GM12878 (cell line): ENCODE results near the gene C1GALT1C1.

ENCODE experiments used
- BCL3 ChIP-seq: IDR thresholded peaks from 2 replicates; pipeline ENCODE4 v1.6.1; 2011; ENCODE audit warnings: borderline replicate concordance, low read depth, mild to moderate bottlenecking, moderate library complexity, low read length; ENCODE audit not compliant: insufficient read depth, poor library complexity, severe bottlenecking
- CTCF ChIP-seq, 3 experiments: IDR thresholded peaks in 2 of 3; conservative IDR thresholded peaks in 1 of 3; 2 replicates each; pipeline ENCODE4 v1.5.1; 2011; ENCODE audit warnings: low read depth in 3 of 3, low read length in 3 of 3, mild to moderate bottlenecking in 3 of 3, control low read depth in 2 of 3, moderate library complexity in 2 of 3, inconsistent platforms in 1 of 3, mixed read lengths in 1 of 3; ENCODE audit not compliant: control insufficient read depth in 2 of 3, insufficient read depth in 1 of 3; ENCODE audit errors: extremely low read depth in 1 of 3
- HCFC1 ChIP-seq: fragments of 150-350 bp; IDR thresholded peaks from 2 replicates; pipeline ENCODE4 v1.6.1; 2014; ENCODE audit warnings: low read length
- HDAC2 ChIP-seq: fragments of 200-600 bp; sonication (generic); IDR thresholded peaks from 2 replicates; pipeline ENCODE4 v1.6.1; 2017
- TBL1XR1 ChIP-seq: IDR thresholded peaks from 2 replicates; pipeline ENCODE4 v1.6.1; 2012; ENCODE audit warnings: low read depth, low read length, improper control_type of control experiment
- TF ChIP-seq, protein P1 (sequence below): fragments of 450-650 bp; IDR thresholded peaks from 2 replicates; pipeline ENCODE4 v1.6.1; 2017; ENCODE audit warnings: mild to moderate bottlenecking

DNA sequence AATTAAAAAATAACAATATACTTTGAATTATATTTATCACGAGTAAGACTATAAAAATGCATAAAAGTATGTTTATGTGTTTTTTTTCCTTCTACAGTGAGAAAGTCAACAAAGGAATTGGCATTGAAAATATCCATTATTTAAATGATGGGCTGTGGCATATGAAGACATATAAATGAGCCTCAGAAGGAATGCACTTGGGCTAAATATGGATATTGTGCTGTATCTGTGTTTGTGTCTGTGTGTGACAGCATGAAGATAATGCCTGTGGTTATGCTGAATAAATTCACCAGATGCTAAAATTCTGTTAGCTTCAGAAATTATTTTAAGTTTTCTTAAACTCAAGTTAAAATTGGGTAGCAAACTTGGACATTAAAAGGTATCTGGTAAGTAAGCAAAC, 17.8 kb downstream of the C1GALT1C1 start:
- TF ChIP-seq HDAC2 (no peak), TBL1XR1 (no peak), CTCF (IDR thresholded peaks at IDR 0.05 in 2 of 3, conservative IDR thresholded peaks at IDR 0.05 in 1 of 3; ENCODE audit: control insufficient read depth in 2 of 3, extremely low read depth in 1 of 3, insufficient read depth in 1 of 3, low read depth in 3 of 3, low read length in 3 of 3) (no peak), HCFC1 (no peak), BCL3 (no peak)
- TF ChIP-seq, protein P1, sequence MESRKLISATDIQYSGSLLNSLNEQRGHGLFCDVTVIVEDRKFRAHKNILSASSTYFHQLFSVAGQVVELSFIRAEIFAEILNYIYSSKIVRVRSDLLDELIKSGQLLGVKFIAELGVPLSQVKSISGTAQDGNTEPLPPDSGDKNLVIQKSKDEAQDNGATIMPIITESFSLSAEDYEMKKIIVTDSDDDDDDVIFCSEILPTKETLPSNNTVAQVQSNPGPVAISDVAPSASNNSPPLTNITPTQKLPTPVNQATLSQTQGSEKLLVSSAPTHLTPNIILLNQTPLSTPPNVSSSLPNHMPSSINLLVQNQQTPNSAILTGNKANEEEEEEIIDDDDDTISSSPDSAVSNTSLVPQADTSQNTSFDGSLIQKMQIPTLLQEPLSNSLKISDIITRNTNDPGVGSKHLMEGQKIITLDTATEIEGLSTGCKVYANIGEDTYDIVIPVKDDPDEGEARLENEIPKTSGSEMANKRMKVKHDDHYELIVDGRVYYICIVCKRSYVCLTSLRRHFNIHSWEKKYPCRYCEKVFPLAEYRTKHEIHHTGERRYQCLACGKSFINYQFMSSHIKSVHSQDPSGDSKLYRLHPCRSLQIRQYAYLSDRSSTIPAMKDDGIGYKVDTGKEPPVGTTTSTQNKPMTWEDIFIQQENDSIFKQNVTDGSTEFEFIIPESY = no peak
